K562 (cell line): Measurements from ENCODE around the gene CLCN1. TPM values are rescaled to one million over a fixed set of nuclear protein-coding genes. Genes with fewer than 3 reads are reported as not detected.

Experiments
- ATF1 ChIP-seq, 2 experiments: fragments of 450-650 bp in 1 of 2; IDR thresholded peaks; 2 replicates each; pipeline ENCODE4 v1.6.1; 2016; ENCODE audit warnings: missing compliant biosample characterization in 1 of 2, missing genetic modification characterization in 1 of 2
- CBX1 ChIP-seq: sonication (generic); IDR thresholded peaks from 2 replicates; pipeline ENCODE4 v1.6.1; 2016; ENCODE audit warnings: antibody characterized with exemption, low read depth, mild to moderate bottlenecking
- CBX5 ChIP-seq: IDR thresholded peaks from 2 replicates; pipeline ENCODE4 v1.6.1; 2014; ENCODE audit warnings: low read depth, borderline replicate concordance
- CHD2 ChIP-seq: IDR thresholded peaks from 2 replicates; pipeline ENCODE4 v1.6.1; 2011; ENCODE audit warnings: low read depth, low read length
- FOS ChIP-seq: IDR thresholded peaks from 3 replicates; pipeline ENCODE4 v1.6.1; 2011; ENCODE audit not compliant: insufficient read length; ENCODE audit errors: extremely low read depth
- FOSL1 ChIP-seq: fragments of 200-800 bp; sonication (Bioruptor generic); conservative IDR thresholded peaks from 2 replicates; pipeline ENCODE4 v1.6.1; 2016; ENCODE audit warnings: missing genetic modification characterization, missing compliant biosample characterization
- FOXJ3 ChIP-seq: sonication (generic); formaldehyde crosslinking; IDR thresholded peaks from 2 replicates; pipeline ENCODE4 v1.4.0; 2020; ENCODE audit warnings: mild to moderate bottlenecking, missing genetic modification reagents
- GATAD2B ChIP-seq: fragments of 450-650 bp; IDR thresholded peaks from 2 replicates; pipeline ENCODE4 v1.6.1; 2017; ENCODE audit warnings: mild to moderate bottlenecking, borderline replicate concordance
- MEF2D ChIP-seq: conservative IDR thresholded peaks from 2 replicates; pipeline ENCODE4 v1.6.1; 2016; ENCODE audit warnings: low read depth, missing genetic modification characterization, missing compliant biosample characterization
- MEIS2 ChIP-seq: fragments of 450-650 bp; IDR thresholded peaks from 2 replicates; pipeline ENCODE4 v1.6.1; 2014; ENCODE audit warnings: mild to moderate bottlenecking; ENCODE audit not compliant: partially characterized antibody
- RFX7 ChIP-seq: fragments of 250-450 bp; sonication (Bioruptor Pico); IDR thresholded peaks from 2 replicates; pipeline ENCODE4 v1.5.1; 2021; ENCODE audit warnings: mild to moderate bottlenecking
- XRCC4 ChIP-seq: IDR thresholded peaks from one replicate; pipeline ENCODE4 v1.6.1; 2011; ENCODE audit not compliant: insufficient read depth, insufficient read length; ENCODE audit errors: extremely low read depth
- ZNF707 ChIP-seq: fragments of 250-450 bp; sonication (Bioruptor Pico); conservative IDR thresholded peaks from 2 replicates; pipeline ENCODE4 v1.8.0; 2022; ENCODE audit warnings: inconsistent platforms, mild to moderate bottlenecking, moderate library complexity
- ZNF766 ChIP-seq: fragments of 200-800 bp; sonication (Bioruptor generic); conservative IDR thresholded peaks from 2 replicates; pipeline ENCODE4 v1.6.1; 2016; ENCODE audit warnings: missing genetic modification characterization, missing compliant biosample characterization
- polyA plus RNA-seq, 8 experiments: library from polyadenylated mRNA; depleted of rRNA in 4 of 8; stranded (reverse) in 5 of 8; unstranded in 3 of 8; fragments of >200 nt; fragmentation: Nextera tagmentation in 2 of 8; fragmentation: Illumina TruSeq in 1 of 8; extraction: Ambion mirVana in 2 of 8; extraction: Trizol in 1 of 8; gene quantifications; 2 replicates each; pipeline versions ENCODE4 v1.2.1 to v1.2.3, GENCODE V29; 2011 to 2014; ENCODE audit warnings: inconsistent platforms in 1 of 8, missing spikeins in 1 of 8
- total RNA-seq, 7 experiments: library from RNA; depleted of rRNA in 6 of 7; stranded (reverse); fragments of >200 nt in 6 of 7; fragmentation: Illumina TruSeq in 2 of 7; extraction: Trizol in 2 of 7; gene quantifications; 2 replicates each; pipeline versions ENCODE4 v1.2.1 to v1.2.3, GENCODE V29; 2011 to 2021; ENCODE audit warnings: low replicate concordance in 1 of 7
- TF ChIP-seq, protein P1 (sequence below), 2 experiments: fragments of 150-350 bp in 1 of 2; IDR thresholded peaks; 2 replicates each; pipeline ENCODE4 v1.6.1; 2012 to 2016; ENCODE audit warnings: low read depth in 2 of 2, low read length in 2 of 2, mild to moderate bottlenecking in 1 of 2, moderate library complexity in 1 of 2
- TF ChIP-seq, protein P2 (sequence below): fragments of 450-650 bp; formaldehyde crosslinking; IDR thresholded peaks from 2 replicates; pipeline ENCODE4 v1.4.0; 2022; ENCODE audit warnings: mild to moderate bottlenecking, moderate library complexity
- TF ChIP-seq, protein P3 (sequence below): fragments of 450-650 bp; IDR thresholded peaks from 2 replicates; pipeline ENCODE4 v1.6.1; 2016
- TF ChIP-seq, protein P4 (sequence below): fragments of 250-450 bp; sonication (Bioruptor Pico); IDR thresholded peaks from 2 replicates; pipeline ENCODE4 v1.5.0; 2021; ENCODE audit warnings: mild to moderate bottlenecking, moderate library complexity
- TF ChIP-seq, protein P5 (sequence below): sonication (generic); formaldehyde crosslinking; IDR thresholded peaks from 2 replicates; pipeline ENCODE4 v1.8.1; 2022; ENCODE audit warnings: missing genetic modification reagents

CLCN1 gene
- total and polyA plus RNA-seq, 9 of the 15 experiments (the other 6 are each of a cell fraction or from before 2014, with no cell fraction given) = 0.01 to 0.11 (median 0.04) TPM; not detected in 4

DNA sequence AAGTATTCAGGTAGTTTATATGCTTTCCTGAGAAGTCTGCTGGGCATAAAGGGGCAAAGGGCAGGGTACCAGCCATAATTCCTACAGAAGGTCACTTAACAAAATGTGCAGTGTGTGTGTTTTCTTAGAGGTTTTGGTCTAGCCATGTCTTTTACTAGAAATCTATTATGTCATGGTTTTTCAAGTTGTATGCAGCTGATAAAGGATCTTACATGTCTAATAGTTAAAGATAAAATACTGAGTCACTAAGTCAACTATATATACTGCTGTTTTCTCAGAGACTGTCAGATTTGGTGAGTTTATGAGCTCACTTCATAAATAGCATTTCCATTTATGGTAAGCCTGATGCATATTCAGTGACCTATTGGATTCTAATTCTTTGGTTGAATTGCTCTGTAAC lies 20.0 kb upstream of the CLCN1 start (continued):
- TF ChIP-seq, protein P1, sequence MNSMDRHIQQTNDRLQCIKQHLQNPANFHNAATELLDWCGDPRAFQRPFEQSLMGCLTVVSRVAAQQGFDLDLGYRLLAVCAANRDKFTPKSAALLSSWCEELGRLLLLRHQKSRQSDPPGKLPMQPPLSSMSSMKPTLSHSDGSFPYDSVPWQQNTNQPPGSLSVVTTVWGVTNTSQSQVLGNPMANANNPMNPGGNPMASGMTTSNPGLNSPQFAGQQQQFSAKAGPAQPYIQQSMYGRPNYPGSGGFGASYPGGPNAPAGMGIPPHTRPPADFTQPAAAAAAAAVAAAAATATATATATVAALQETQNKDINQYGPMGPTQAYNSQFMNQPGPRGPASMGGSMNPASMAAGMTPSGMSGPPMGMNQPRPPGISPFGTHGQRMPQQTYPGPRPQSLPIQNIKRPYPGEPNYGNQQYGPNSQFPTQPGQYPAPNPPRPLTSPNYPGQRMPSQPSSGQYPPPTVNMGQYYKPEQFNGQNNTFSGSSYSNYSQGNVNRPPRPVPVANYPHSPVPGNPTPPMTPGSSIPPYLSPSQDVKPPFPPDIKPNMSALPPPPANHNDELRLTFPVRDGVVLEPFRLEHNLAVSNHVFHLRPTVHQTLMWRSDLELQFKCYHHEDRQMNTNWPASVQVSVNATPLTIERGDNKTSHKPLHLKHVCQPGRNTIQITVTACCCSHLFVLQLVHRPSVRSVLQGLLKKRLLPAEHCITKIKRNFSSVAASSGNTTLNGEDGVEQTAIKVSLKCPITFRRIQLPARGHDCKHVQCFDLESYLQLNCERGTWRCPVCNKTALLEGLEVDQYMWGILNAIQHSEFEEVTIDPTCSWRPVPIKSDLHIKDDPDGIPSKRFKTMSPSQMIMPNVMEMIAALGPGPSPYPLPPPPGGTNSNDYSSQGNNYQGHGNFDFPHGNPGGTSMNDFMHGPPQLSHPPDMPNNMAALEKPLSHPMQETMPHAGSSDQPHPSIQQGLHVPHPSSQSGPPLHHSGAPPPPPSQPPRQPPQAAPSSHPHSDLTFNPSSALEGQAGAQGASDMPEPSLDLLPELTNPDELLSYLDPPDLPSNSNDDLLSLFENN (IDR thresholded peaks at IDR 0.05; ENCODE audit: low read depth in 2 of 2, low read length in 2 of 2) = no peak
- TF ChIP-seq CHD2 (no peak), FOXJ3 (no peak), ZNF766 (CRISPR knock-in tag) (no peak), FOS (no peak), RFX7 (CRISPR knock-in tag) (no peak), GATAD2B (no peak), MEIS2 (peak; percentile 61), ZNF707 (no peak), CBX1 (no peak), FOSL1 (tag) (peak; percentile 95), ATF1 (CRISPR knock-in tag; IDR thresholded peaks at IDR 0.05) (no peak), ATF1 (tag; IDR thresholded peaks at IDR 0.05) (peak; percentile 20; the same call in 1 of the 2 replicates), MEF2D (tag) (no peak), CBX5 (no peak), XRCC4 (no peak)
- TF ChIP-seq, protein P2, sequence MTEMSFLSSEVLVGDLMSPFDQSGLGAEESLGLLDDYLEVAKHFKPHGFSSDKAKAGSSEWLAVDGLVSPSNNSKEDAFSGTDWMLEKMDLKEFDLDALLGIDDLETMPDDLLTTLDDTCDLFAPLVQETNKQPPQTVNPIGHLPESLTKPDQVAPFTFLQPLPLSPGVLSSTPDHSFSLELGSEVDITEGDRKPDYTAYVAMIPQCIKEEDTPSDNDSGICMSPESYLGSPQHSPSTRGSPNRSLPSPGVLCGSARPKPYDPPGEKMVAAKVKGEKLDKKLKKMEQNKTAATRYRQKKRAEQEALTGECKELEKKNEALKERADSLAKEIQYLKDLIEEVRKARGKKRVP = no peak
- TF ChIP-seq, protein P3, sequence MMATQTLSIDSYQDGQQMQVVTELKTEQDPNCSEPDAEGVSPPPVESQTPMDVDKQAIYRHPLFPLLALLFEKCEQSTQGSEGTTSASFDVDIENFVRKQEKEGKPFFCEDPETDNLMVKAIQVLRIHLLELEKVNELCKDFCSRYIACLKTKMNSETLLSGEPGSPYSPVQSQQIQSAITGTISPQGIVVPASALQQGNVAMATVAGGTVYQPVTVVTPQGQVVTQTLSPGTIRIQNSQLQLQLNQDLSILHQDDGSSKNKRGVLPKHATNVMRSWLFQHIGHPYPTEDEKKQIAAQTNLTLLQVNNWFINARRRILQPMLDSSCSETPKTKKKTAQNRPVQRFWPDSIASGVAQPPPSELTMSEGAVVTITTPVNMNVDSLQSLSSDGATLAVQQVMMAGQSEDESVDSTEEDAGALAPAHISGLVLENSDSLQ = peak; percentile 6; the same call in 1 of the 2 replicates
- TF ChIP-seq, protein P4, sequence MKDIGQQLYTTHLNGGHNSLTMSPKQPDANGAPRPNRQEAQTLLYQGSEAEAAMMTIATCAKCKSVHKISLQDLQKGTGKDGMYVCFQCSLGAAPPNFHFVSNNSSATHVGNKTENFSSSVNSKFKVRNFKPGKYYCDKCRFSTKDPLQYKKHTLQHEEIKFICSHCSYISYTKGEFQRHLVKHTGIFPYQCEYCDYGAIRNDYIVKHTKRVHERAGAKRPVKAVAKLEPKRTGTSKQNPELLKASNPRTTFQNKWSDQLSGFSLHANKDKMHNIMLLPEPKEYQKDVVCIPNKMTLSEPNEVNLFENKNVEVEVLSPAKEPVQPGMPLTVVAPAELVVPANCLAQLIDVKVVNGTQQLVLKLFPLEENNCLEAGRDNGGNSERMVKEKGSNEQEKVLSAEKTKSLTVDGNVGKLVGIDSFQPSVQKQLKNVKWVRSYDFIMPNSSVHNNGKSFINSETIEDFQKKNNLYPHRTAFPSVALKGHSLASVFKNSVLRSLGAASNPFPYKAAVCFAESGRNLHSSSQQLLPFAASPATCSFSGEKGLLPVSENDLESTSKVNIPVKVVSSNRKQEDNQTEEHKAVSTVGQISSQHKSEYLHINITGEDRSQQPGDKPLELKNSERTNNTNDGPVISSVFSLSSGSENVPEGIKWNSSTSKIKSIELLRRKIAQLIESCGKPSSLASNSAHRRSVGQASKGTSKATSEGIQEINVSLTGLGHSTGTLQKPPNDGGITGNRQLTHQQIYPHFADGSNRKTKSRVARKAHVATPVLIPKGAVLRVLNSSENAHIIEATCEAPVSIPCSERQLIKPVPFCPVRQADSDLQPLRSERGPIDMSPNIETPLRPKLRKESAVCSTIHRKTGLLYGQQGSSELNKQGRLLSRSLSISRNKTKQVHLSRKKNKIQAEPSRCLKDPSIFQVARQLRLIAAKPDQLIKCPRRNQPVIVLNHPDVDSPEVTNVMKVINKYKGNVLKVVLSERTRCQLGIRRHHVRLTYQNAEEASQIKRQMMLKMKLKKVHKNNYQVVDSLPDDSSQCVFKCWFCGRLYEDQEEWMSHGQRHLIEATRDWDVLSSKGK = no peak
- TF ChIP-seq, protein P5, sequence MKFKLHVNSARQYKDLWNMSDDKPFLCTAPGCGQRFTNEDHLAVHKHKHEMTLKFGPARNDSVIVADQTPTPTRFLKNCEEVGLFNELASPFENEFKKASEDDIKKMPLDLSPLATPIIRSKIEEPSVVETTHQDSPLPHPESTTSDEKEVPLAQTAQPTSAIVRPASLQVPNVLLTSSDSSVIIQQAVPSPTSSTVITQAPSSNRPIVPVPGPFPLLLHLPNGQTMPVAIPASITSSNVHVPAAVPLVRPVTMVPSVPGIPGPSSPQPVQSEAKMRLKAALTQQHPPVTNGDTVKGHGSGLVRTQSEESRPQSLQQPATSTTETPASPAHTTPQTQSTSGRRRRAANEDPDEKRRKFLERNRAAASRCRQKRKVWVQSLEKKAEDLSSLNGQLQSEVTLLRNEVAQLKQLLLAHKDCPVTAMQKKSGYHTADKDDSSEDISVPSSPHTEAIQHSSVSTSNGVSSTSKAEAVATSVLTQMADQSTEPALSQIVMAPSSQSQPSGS (CRISPR knock-in tag) = no peak
